Liver (tissue), 3 donors: ENCODE measurements around the gene PDLIM3.

Source experiments
- ATF3 ChIP-seq: IDR thresholded peaks from 2 replicates; pipeline ENCODE4 v1.6.1; 2016; ENCODE audit warnings: antibody characterized with exemption
- FOXA2 ChIP-seq: IDR thresholded peaks from 2 replicates; pipeline ENCODE4 v1.6.1; 2016; ENCODE audit warnings: antibody characterized with exemption
- JUND ChIP-seq, 2 donors: IDR thresholded peaks; 2 replicates each; pipeline ENCODE4 v1.6.1; 2016; ENCODE audit warnings: antibody characterized with exemption in 2 of 2
- RAD21 ChIP-seq, 2 donors: IDR thresholded peaks; 2 replicates each; pipeline ENCODE4 v1.6.1; 2016; ENCODE audit warnings: antibody characterized with exemption in 2 of 2, mild to moderate bottlenecking in 2 of 2
- RXRA ChIP-seq, 2 donors: IDR thresholded peaks; 2 replicates each; pipeline ENCODE4 v1.6.1; 2017 to 2018; ENCODE audit warnings: antibody characterized with exemption in 2 of 2, mild to moderate bottlenecking in 1 of 2
- SP1 ChIP-seq: IDR thresholded peaks from 2 replicates; pipeline ENCODE4 v1.6.1; 2018; ENCODE audit warnings: antibody characterized with exemption, mild to moderate bottlenecking
- ZBTB33 ChIP-seq: IDR thresholded peaks from 2 replicates; pipeline ENCODE4 v1.6.1; 2016; ENCODE audit warnings: antibody characterized with exemption
- TF ChIP-seq, protein P1 (sequence below): fragments of 150-350 bp; IDR thresholded peaks from 2 replicates; pipeline ENCODE4 v1.5.1; 2017; ENCODE audit warnings: improper control_type of control experiment, low read depth, low read length; ENCODE audit not compliant: missing input control
- TF ChIP-seq, protein P2 (sequence below): IDR thresholded peaks from 2 replicates; pipeline ENCODE4 v1.6.1; 2016; ENCODE audit warnings: antibody characterized with exemption, mild to moderate bottlenecking
- donor health status: healthy.
- donor health status: healthy.

GRCh38 chr4:185566425-185566824 lies 31.1 kb upstream of the PDLIM3 start:
- TF ChIP-seq, protein P1, sequence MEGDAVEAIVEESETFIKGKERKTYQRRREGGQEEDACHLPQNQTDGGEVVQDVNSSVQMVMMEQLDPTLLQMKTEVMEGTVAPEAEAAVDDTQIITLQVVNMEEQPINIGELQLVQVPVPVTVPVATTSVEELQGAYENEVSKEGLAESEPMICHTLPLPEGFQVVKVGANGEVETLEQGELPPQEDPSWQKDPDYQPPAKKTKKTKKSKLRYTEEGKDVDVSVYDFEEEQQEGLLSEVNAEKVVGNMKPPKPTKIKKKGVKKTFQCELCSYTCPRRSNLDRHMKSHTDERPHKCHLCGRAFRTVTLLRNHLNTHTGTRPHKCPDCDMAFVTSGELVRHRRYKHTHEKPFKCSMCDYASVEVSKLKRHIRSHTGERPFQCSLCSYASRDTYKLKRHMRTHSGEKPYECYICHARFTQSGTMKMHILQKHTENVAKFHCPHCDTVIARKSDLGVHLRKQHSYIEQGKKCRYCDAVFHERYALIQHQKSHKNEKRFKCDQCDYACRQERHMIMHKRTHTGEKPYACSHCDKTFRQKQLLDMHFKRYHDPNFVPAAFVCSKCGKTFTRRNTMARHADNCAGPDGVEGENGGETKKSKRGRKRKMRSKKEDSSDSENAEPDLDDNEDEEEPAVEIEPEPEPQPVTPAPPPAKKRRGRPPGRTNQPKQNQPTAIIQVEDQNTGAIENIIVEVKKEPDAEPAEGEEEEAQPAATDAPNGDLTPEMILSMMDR = no peak
- no peak for TF ChIP-seq ZBTB33
- no peak for TF ChIP-seq RXRA (IDR thresholded peaks at IDR 0.05)
- no peak for TF ChIP-seq FOXA2
- no peak for TF ChIP-seq SP1
- TF ChIP-seq ATF3 = no peak
- TF ChIP-seq, protein P2, sequence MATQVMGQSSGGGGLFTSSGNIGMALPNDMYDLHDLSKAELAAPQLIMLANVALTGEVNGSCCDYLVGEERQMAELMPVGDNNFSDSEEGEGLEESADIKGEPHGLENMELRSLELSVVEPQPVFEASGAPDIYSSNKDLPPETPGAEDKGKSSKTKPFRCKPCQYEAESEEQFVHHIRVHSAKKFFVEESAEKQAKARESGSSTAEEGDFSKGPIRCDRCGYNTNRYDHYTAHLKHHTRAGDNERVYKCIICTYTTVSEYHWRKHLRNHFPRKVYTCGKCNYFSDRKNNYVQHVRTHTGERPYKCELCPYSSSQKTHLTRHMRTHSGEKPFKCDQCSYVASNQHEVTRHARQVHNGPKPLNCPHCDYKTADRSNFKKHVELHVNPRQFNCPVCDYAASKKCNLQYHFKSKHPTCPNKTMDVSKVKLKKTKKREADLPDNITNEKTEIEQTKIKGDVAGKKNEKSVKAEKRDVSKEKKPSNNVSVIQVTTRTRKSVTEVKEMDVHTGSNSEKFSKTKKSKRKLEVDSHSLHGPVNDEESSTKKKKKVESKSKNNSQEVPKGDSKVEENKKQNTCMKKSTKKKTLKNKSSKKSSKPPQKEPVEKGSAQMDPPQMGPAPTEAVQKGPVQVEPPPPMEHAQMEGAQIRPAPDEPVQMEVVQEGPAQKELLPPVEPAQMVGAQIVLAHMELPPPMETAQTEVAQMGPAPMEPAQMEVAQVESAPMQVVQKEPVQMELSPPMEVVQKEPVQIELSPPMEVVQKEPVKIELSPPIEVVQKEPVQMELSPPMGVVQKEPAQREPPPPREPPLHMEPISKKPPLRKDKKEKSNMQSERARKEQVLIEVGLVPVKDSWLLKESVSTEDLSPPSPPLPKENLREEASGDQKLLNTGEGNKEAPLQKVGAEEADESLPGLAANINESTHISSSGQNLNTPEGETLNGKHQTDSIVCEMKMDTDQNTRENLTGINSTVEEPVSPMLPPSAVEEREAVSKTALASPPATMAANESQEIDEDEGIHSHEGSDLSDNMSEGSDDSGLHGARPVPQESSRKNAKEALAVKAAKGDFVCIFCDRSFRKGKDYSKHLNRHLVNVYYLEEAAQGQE = no peak
- no peak for TF ChIP-seq RAD21 (IDR thresholded peaks at IDR 0.05)
- TF ChIP-seq JUND (IDR thresholded peaks at IDR 0.05) = no peak
